ENCODE data around the gene SETBP1. TPM values are rescaled to one million over a fixed set of nuclear protein-coding genes. Genes with fewer than 3 reads are reported as not detected.

SETBP1 gene
- total RNA-seq, 2 donors from 2014 or later = 17.3 to 20.1 TPM

DNA sequence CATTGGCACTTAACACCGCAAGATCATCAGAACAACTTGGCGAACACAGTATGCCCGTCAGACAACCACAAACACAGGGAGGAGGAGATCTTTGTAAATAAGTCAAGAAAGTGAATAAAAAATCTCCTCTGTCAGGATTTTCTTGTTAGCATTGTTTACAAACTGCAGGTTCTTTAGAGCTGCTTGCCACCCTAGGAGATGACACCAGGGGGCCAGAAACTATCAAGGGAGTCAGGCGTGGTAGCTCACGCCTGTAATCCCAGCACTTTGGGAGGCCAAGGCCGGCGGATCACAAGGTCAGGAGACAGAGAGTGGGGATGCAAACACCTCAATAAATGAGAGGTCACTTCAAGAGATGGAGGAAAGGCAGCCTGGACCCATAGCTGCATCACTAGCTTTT is 428.1 kb downstream of the SETBP1 start:
- whole genome bisulfite sequencing, 2 experiments (ENCODE audit: insufficient coverage in 1 of 2, insufficient read length in 1 of 2) = 65 to 79% methylated on average over 5 to 7 of the region's 7 CpGs
- H3K9me3 Mint-ChIP-seq = no peaks in the 10 kb centered on the region

GRCh38 chr18:45109271-45109670 is 428.6 kb downstream of the SETBP1 start:
- no peaks in the 10 kb centered on the region for H3K36me3 Mint-ChIP-seq (ENCODE audit: low read depth)
- H3K27ac Mint-ChIP-seq = no peak overlapping the region
- Histone ChIP-seq H3K27ac (ENCODE audit: low read depth, low read length) (no peak overlapping the region), H3K36me3 (ENCODE audit: control insufficient read depth, insufficient read depth, low read length) (no peaks in the 10 kb centered on the region), H3K9ac (ENCODE audit: extremely low read depth, low read length, poor library complexity, severe bottlenecking) (no peak overlapping the region), H3K4me3 (ENCODE audit: low read length) (no peak overlapping the region), H3K9me3 (ENCODE audit: control insufficient read depth, low read length) (no peaks in the 10 kb centered on the region), H3K4me1 (ENCODE audit: control insufficient read depth, insufficient read depth, low read length) (no peaks in the 10 kb centered on the region), H3K27me3 (ENCODE audit: control insufficient read depth, insufficient read depth, low read length, poor library complexity, severe bottlenecking) (no peaks in the 10 kb centered on the region)
- no peak overlapping the region for H3K4me3 Mint-ChIP-seq
- peaks cover 5% of the 10 kb centered on the region for H3K4me1 Mint-ChIP-seq
- H3K9me3 Mint-ChIP-seq = no peaks in the 10 kb centered on the region
- WGBS, 2 experiments (ENCODE audit: insufficient coverage in 1 of 2, insufficient read length in 1 of 2) = 88 to 100% methylated on average over 1 of the region's 2 CpGs
- DNase-seq = no peak
- H3K27me3 Mint-ChIP-seq (ENCODE audit: insufficient read depth) = no peaks in the 10 kb centered on the region
- TF ChIP-seq CTCF (conservative IDR thresholded peaks at IDR 0.05) = no peak

More for the DNA sequence above, 428.1 kb downstream of the SETBP1 start:
- Mint-ChIP-seq H3K27ac (no peak overlapping the region), H3K36me3 (ENCODE audit: low read depth) (no peaks in the 10 kb centered on the region), H3K4me3 (no peak overlapping the region), H3K4me1 (peaks cover 5% of the 10 kb centered on the region), H3K27me3 (ENCODE audit: insufficient read depth) (no peaks in the 10 kb centered on the region)
- no peak overlapping the region for H3K27ac ChIP-seq (ENCODE audit: low read depth, low read length)
- peak; percentile 49 for DNase-seq
- no peaks in the 10 kb centered on the region for H3K27me3 ChIP-seq (ENCODE audit: control insufficient read depth, insufficient read depth, low read length, poor library complexity, severe bottlenecking)
- H3K4me3 ChIP-seq (ENCODE audit: low read length) = no peak overlapping the region
- no peaks in the 10 kb centered on the region for H3K36me3 ChIP-seq (ENCODE audit: control insufficient read depth, insufficient read depth, low read length)
- H3K9ac ChIP-seq (ENCODE audit: extremely low read depth, low read length, poor library complexity, severe bottlenecking) = no peak overlapping the region
- TF ChIP-seq CTCF (conservative IDR thresholded peaks at IDR 0.05) = peak; percentile 57
- no peaks in the 10 kb centered on the region for H3K9me3 ChIP-seq (ENCODE audit: control insufficient read depth, low read length)
- no peaks in the 10 kb centered on the region for H3K4me1 ChIP-seq (ENCODE audit: control insufficient read depth, insufficient read depth, low read length)

GRCh38 chr18:45109706-45110105 is 429.0 kb downstream of the SETBP1 start:
- H3K27ac Mint-ChIP-seq = no peak overlapping the region
- no peak overlapping the region for H3K9ac ChIP-seq (ENCODE audit: extremely low read depth, low read length, poor library complexity, severe bottlenecking)
- no peak overlapping the region for H3K4me3 Mint-ChIP-seq
- no peaks in the 10 kb centered on the region for H3K27me3 ChIP-seq (ENCODE audit: control insufficient read depth, insufficient read depth, low read length, poor library complexity, severe bottlenecking)
- no peak for DNase-seq
- no peak for TF ChIP-seq CTCF (conservative IDR thresholded peaks at IDR 0.05)
- H3K9me3 ChIP-seq (ENCODE audit: control insufficient read depth, low read length) = no peaks in the 10 kb centered on the region
- no peak overlapping the region for H3K4me3 ChIP-seq (ENCODE audit: low read length)
- H3K27me3 Mint-ChIP-seq (ENCODE audit: insufficient read depth) = no peaks in the 10 kb centered on the region
- no peaks in the 10 kb centered on the region for H3K36me3 ChIP-seq (ENCODE audit: control insufficient read depth, insufficient read depth, low read length)
- H3K9me3 Mint-ChIP-seq = no peaks in the 10 kb centered on the region
- H3K36me3 Mint-ChIP-seq (ENCODE audit: low read depth) = no peaks in the 10 kb centered on the region
- H3K4me1 ChIP-seq (ENCODE audit: control insufficient read depth, insufficient read depth, low read length) = no peaks in the 10 kb centered on the region
- H3K4me1 Mint-ChIP-seq = peaks cover 5% of the 10 kb centered on the region
- H3K27ac ChIP-seq (ENCODE audit: low read depth, low read length) = no peak overlapping the region

All from endodermal cell (in vitro differentiated cells).